Tibial artery (tissue), 4 donors: Measurements from ENCODE around the gene FEN1.

Experiments used
- DNase-seq, 2 donors: peaks; one replicate each; pipeline ENCODE4 v3.0.0-alpha.2; 2019
- H3K27ac ChIP-seq, 2 donors: fragments of 200-600 bp; sonication (generic) in 1 of 2; 1 replicate in 1 of 2; 2 replicates in 1 of 2; pipeline ENCODE4 v1.5.1; 2018 to 2019; ENCODE audit warnings: mild to moderate bottlenecking in 1 of 2
- H3K27me3 ChIP-seq, 2 donors: fragments of 200-600 bp; sonication (generic) in 1 of 2; one replicate each; pipeline versions ENCODE4 v1.5.1 to v1.6.0; 2016 to 2019
- H3K36me3 ChIP-seq, 3 donors: fragments of 200-600 bp; sonication (generic) in 2 of 3; one replicate each; pipeline ENCODE4 v1.5.1; 2016 to 2019; ENCODE audit warnings: mild to moderate bottlenecking in 2 of 3
- H3K4me1 ChIP-seq, 4 donors: fragments of 200-600 bp; sonication (generic) in 2 of 4; 1 replicate in 3 of 4; 2 replicates in 1 of 4; pipeline ENCODE4 v1.5.1; 2016 to 2019
- H3K4me3 ChIP-seq, 2 donors: fragments of 200-600 bp; sonication (generic) in 1 of 2; 1 replicate in 1 of 2; 2 replicates in 1 of 2; pipeline ENCODE4 v1.5.1; 2018 to 2019; ENCODE audit warnings: mild to moderate bottlenecking in 2 of 2
- H3K9me3 ChIP-seq, 3 donors: fragments of 200-600 bp; sonication (generic) in 1 of 3; one replicate each; pipeline ENCODE4 v1.5.1; 2016 to 2019
- intact Hi-C: fragments of 100-400 bp; cut with DNase I; formaldehyde crosslinking; loops from one replicate; pipeline ENCODE4 v1.15.0; 2023; ENCODE audit warnings: low total_unique reads
- TF ChIP-seq, protein P1 (sequence below), 2 experiments: fragments of 200-600 bp in 1 of 2; fragments of 450-650 bp in 1 of 2; IDR thresholded peaks; one replicate each; pipeline ENCODE4 v1.5.1; 2017 to 2019; ENCODE audit warnings: antibody characterized with exemption in 2 of 2, mild to moderate bottlenecking in 1 of 2, moderate library complexity in 1 of 2

Gene FEN1, protein sequence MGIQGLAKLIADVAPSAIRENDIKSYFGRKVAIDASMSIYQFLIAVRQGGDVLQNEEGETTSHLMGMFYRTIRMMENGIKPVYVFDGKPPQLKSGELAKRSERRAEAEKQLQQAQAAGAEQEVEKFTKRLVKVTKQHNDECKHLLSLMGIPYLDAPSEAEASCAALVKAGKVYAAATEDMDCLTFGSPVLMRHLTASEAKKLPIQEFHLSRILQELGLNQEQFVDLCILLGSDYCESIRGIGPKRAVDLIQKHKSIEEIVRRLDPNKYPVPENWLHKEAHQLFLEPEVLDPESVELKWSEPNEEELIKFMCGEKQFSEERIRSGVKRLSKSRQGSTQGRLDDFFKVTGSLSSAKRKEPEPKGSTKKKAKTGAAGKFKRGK

DNA sequence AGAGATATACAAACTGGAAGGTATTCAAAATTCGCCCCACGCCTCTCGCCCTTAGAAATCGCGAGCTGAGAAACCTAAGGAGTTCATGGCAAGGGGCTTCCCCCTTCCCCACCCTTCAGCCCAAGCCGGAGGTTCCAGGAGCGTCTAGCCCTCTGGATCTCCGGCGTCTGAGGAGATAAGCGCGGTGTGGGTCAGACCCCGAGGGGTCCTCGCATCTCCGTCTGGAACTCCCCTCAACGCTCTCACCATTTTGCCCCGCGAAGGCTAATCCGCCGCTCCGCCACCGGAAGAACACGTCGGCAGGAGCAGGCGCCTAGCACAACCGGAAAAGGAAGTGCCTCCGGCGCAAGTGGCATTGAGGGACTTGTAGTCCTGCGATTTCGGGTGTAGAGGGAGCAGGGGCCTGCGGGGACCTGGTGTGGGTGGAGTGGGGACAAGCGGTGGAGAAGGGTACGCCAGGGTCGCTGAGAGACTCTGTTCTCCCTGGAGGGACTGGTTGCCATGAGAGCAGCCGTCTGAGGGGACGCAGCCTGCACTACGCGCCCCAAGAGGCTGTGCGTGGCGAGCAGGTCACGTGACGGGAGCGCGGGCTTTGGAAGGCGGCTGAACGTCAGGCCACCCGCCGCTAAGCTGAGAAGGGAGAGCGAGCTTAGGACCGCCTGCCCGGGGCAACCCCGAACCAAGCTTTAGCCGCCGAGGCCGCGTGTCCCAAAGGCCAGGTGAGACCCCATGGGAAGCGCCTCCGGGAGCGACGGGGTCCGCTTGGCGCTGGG lies at the start of gene FEN1, which contains the start of gene TMEM258:
Gene FEN1 (plus strand): TSS at position 602 of the 773 bp plus-strand sequence. CDS start 2,451 bp downstream, outside the sequence.
Gene TMEM258 (minus strand): TSS at position 290 of the 773 bp plus-strand sequence. CDS start 41 bp downstream, at position 249.
- peak; percentile 87 to 93 for DNase-seq
- Histone ChIP-seq H3K4me3 (peak within 1 kb of the TSS; percentile 71 to 77), H3K36me3 (peaks cover 28 to 41% (median 30%) of the 10 kb centered on the region in 3 donors), H3K9me3 (no peaks in the 10 kb centered on the region), H3K4me1 (peaks cover 0 to 28% (median 18%) of the 10 kb centered on the region in 4 donors), H3K27ac (peak within 1 kb of the TSS; percentile 88 to 89), H3K27me3 (no peaks in the 10 kb centered on the region)
- intact Hi-C loops = loop anchor here (10.0 kb wide), 1 partner anchor 312 kb away; no protein-coding TSS in a partner anchor
- TF ChIP-seq, protein P1, sequence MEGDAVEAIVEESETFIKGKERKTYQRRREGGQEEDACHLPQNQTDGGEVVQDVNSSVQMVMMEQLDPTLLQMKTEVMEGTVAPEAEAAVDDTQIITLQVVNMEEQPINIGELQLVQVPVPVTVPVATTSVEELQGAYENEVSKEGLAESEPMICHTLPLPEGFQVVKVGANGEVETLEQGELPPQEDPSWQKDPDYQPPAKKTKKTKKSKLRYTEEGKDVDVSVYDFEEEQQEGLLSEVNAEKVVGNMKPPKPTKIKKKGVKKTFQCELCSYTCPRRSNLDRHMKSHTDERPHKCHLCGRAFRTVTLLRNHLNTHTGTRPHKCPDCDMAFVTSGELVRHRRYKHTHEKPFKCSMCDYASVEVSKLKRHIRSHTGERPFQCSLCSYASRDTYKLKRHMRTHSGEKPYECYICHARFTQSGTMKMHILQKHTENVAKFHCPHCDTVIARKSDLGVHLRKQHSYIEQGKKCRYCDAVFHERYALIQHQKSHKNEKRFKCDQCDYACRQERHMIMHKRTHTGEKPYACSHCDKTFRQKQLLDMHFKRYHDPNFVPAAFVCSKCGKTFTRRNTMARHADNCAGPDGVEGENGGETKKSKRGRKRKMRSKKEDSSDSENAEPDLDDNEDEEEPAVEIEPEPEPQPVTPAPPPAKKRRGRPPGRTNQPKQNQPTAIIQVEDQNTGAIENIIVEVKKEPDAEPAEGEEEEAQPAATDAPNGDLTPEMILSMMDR (IDR thresholded peaks at IDR 0.05) = peak; percentile 21 to 35

DNA sequence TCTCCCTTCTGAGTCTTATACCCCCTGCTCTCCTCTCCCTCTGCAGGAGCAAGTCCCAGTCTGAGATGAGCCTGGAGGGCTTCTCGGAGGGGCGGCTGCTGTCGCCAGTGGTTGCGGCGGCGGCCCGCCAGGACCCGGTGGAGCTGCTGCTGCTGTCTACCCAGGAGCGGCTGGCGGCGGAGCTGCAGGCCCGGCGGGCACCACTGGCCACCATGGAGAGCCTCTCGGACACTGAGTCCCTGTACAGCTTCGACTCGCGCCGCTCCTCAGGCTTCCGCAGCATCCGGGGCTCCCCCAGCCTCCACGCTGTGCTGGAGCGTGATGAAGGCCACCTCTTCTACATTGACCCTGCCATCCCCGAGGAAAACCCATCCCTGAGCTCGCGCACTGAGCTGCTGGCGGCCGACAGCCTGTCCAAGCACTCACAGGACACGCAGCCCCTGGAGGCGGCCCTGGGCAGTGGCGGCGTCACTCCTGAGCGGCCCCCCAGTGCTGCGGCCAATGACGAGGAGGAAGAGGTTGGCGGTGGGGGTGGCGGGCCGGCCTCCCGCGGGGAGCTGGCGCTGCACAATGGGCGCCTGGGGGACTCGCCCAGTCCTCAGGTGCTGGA lies 49.1 kb upstream of the FEN1 start:
- Histone ChIP-seq H3K4me1 (peaks cover 0 to 5% (median 0%) of the 10 kb centered on the region in 4 donors), H3K9me3 (no peaks in the 10 kb centered on the region), H3K27ac (no peak overlapping the region), H3K27me3 (peaks cover 0 to 3% of the 10 kb centered on the region in 2 donors), H3K4me3 (no peak overlapping the region), H3K36me3 (peaks cover 0 to 56% (median 7%) of the 10 kb centered on the region in 3 donors)
- intact Hi-C loops = no loop called here
- no peak for DNase-seq
- TF ChIP-seq, protein P1 (IDR thresholded peaks at IDR 0.05) = no peak

DNA sequence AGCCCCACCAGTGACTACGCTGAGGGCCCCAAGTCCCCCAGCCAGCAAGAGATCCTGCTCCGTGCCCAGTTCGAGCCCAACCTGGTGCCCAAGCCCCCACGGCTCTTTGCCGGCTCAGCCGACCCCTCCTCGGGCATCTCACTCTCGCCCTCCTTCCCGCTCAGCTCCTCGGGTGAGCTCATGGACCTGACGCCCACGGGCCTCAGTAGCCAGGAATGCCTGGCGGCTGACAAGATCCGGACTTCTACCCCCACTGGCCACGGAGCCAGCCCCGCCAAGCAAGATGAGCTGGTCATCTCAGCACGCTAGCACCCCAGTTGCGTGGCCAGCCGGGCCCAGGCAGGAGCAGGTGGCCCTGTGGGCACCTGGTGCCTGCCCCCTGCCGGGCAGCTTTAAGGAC lies 48.5 kb upstream of the FEN1 start:
- peaks cover 0 to 3% of the 10 kb centered on the region in 2 donors for H3K27me3 ChIP-seq
- peaks cover 0 to 51% (median 7%) of the 10 kb centered on the region in 3 donors for H3K36me3 ChIP-seq
- TF ChIP-seq, protein P1 (IDR thresholded peaks at IDR 0.05) = no peak
- H3K4me1 ChIP-seq = peaks cover 0 to 5% (median 0%) of the 10 kb centered on the region in 4 donors
- DNase-seq = no peak
- H3K27ac ChIP-seq = no peak overlapping the region
- H3K4me3 ChIP-seq = no peak overlapping the region
- intact Hi-C loops = no loop called here
- H3K9me3 ChIP-seq = no peaks in the 10 kb centered on the region

DNA sequence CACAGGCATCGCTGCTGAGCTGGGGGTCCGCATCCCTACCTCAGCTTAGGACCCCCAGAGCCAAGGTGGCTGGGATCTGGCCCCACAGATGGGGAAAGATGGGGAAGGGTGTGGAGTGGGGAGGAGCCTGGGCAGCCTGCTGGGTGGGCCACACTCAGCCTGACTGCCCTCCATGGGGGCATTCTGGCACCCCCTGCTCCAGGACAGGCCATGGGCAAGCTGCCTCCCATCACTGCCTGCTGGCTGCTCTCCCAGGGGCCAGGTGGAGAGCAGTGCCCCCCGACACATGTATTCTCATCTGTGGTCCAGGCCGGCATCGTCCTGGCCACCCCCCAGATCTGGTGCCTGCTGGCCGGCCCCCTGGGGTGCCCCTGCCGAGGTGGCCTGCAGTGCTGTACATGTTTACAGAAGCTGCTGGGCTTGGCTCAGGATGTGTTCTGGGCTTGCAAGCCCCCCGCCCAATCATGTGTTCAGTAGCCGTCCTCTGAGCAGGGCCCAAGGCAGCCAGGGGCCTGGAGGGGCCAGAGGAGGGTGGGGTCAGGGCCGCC lies 48.0 kb upstream of the FEN1 start:
- Histone ChIP-seq H3K27me3 (peaks cover 0 to 6% of the 10 kb centered on the region in 2 donors), H3K36me3 (peaks cover 0 to 46% (median 7%) of the 10 kb centered on the region in 3 donors), H3K27ac (no peak overlapping the region), H3K4me1 (peaks cover 0 to 5% (median 0%) of the 10 kb centered on the region in 4 donors), H3K9me3 (no peaks in the 10 kb centered on the region), H3K4me3 (no peak overlapping the region)
- intact Hi-C loops = no loop called here
- TF ChIP-seq, protein P1 (IDR thresholded peaks at IDR 0.05) = no peak
- DNase-seq = no peak
